Measurements from ENCODE around the gene MEIS1.

The MEIS1 gene

GRCh38 chr2:66445076-66445924, 10.4 kb downstream of the MEIS1 start:
- DNase-seq, result no peak

DNA sequence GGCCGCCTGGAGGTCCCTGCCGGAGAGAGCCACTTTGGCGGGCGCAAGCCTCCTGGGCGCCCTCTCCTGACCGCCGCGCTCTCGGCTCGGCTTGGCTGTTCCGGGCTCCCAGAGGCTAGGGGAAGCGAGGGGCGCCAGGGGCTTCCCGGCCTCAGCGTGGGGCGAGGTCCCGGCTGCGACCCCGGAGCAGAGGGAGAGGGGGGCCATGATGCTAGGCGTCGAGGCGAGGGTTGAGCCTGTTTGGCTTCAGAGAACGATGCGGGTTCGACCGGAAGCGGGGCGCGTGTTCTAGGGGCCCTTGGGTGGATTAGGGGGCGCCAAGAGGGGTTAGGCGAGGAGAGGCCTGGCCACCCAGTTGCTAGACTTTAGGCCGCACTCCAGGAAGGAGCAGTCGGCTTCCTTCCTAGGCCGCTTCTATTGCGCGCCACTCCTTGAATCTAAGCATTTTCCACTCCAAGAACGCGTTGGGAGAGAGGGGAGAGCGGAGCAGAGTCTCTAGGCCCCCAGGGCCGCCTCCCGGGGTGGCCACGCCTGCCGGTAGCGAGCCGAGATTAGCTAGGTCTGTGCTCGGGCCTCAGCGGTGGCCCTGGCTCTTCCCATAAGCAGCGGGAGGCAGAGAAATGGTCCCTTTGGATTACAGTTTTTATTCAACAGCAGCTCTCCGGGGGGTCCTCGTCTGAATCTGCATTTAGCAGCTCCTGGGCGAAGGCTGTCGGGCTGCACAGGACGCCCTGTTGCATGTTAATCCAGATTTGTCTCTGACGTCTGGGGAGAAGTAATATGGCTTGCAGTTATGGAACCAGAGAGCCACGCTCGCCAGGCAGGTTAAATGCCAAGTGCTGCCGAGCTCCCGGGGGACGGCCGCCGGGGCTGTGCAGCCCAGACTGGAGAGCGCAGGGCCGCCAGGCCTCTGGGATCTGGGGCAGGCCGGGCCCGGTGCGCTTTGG, 11.3 kb downstream of the MEIS1 start:
- DNase-seq, result no peak

GRCh38 chr2:66446941-66447340, 12.0 kb downstream of the MEIS1 start:
- DNase-seq, result no peak

DNA sequence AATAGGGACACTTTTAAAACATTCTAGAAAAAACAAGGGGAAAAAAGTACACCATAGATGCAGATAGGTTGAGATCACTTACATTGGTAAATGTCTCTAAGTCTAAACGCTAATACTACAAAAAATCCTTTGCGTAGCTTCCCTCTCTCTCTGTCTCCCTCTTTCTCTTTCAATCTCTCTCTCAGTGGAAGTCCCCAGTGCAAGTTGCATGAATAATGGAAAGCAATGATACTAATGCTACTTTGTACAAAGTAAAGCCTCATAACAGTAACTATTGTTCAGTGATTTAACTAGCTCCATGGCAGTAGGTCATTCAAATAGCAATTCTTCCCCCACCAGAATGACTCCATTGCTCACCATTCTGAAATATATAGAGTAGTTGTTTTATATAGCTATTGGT, 12.8 kb downstream of the MEIS1 start:
- no peak for DNase-seq

GRCh38 chr2:66448136-66448991, 13.4 kb downstream of the MEIS1 start:
- DNase-seq, result no peak

- no peak for DNase-seq
Observed at GRCh38 chr2:66452214-66452613, 17.3 kb downstream of the MEIS1 start.

DNA sequence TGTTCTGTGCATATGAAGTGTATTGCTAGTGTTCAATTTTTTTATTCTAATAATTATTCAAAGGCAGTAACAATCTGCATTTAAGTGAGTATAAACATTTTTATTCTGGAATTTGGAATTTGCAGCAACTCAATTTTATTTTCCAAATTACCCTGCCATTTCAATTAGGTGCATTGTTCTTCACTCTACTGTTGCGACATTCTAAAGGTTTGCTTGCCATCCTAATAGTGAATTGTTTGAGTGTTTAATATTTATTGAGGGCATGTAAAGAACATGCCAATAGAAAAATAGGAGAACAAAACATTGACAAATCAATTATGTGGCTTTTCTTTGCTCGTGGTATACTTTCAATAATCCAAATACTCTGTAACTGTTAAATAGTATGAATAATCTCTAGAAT, 18.0 kb downstream of the MEIS1 start:
- DNase-seq, result no peak

- no peak for DNase-seq
Observed at GRCh38 chr2:66455490-66455889, 20.6 kb downstream of the MEIS1 start.

GRCh38 chr2:66456183-66457041, 21.5 kb downstream of the MEIS1 start:
- DNase-seq, result no peak

DNA sequence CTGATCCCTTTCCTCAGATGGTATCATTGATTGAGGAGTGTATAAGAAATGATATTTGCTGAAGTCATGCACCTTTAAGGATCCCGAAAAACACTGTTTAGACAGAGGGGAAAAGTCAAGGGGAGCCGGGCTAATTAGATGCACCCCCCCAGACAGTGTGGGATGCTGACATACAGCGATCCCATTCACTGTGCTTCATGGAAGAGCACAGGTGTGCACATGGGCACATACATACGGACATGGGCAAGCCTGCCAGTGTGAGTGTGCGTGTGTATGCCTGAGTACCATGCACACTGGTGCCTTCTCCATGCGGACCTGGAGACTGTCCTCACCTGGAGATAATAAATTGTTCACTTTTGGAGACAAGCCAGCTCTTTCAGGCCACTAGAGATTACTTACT, 22.6 kb downstream of the MEIS1 start:
- DNase-seq, result no peak

DNA sequence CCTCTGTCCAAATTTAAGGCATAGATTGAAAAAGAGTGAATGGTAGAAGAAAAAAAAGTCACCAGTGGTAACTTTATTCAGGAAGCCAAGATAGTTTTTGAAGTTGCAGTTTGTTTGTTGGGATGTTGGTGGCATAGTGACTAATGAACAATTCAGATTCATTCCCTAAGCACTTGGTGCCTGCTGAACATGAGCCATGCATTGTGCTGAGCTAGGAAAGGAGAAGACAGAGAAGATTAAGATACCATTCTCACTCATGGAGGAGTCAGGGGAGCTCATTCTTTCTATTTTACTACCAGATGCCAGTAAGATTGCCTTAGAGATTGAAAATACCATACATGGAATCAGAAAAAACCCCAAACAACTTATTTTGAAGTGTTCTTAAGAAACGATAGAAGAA, 25.1 kb downstream of the MEIS1 start:
- no peak for DNase-seq

GRCh38 chr2:66461001-66461663, 26.2 kb downstream of the MEIS1 start:
- DNase-seq, result no peak

DNA sequence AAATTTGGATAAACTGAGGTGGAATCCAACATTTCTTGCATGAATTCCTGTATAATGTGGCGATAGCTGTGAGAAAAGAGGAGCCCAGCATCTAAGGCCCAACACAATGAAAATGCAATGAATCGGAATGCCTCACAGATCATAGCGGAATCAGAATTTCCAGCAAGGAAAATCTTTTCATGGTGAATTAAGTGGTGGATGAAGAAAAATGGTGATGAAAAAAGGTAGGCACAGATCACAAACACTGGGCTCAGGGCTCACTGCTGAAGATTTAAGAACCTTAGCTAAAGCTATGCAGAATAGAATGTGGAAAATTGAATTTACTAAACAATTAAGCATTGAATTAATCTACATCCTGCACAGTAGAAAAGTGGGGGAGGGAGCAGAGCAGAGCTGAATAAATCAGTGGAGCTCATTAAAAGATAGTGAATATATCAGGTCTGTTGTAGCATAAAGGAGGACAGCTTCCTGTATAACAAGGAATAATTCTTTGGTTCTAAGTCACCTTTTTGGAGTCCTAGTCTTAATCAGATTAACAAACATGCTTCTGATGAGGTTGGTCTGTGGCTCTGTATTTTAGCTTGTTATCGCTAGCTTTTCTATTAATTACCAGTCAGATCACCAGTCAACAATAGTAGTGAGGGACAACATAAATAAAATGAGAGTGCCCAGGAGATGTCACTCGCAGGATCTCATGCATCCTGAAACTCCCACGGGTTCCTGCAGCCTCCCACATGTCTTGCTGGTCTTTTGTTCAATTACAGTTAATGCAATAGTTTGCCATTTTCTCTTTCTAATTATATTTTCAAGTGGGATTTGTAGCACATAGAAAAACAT, 27.0 kb downstream of the MEIS1 start:
- no peak for DNase-seq

DNA sequence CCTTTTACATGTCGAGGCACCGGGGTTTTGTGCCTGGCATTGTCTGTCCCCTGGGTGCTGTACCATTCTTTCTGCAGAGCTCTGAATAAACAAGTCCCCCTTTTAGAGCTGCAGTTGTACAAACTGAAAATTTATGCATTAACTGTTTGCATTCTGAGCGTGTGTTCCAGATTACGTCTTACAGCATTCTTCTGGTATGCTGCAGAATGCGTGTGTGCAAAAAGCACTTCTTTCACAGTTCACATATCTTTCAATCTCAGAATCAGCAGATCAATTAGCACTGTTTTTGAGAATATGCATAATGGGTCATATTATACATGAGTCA, 27.5 kb downstream of the MEIS1 start:
- DNase-seq, result no peak

DNA sequence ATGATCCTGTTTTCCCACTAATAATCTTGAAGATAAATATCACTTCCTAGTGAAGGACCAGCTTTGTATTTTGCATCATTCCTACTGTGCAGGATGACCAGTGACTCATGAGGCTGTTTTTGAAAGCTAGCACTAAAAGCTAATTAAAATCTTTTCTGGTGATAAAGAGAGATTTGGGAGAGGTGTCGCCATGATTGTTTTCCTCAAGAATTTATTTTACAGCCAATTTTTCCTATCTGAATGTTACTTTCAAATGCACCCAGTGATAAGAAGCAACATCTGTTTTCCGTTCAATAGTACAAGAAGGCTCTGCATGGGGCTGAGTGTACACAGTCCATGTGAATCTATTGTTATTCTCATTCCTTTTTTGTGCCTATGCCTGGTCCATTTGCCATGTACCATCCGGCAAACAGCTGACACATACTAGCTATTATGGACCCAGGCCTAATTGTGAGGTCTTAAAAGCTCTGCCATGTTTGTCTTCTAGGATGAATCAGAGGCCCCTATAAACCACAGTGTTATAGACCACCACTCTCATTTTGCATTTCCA, 28.4 kb downstream of the MEIS1 start:
- DNase-seq, result no peak

DNA sequence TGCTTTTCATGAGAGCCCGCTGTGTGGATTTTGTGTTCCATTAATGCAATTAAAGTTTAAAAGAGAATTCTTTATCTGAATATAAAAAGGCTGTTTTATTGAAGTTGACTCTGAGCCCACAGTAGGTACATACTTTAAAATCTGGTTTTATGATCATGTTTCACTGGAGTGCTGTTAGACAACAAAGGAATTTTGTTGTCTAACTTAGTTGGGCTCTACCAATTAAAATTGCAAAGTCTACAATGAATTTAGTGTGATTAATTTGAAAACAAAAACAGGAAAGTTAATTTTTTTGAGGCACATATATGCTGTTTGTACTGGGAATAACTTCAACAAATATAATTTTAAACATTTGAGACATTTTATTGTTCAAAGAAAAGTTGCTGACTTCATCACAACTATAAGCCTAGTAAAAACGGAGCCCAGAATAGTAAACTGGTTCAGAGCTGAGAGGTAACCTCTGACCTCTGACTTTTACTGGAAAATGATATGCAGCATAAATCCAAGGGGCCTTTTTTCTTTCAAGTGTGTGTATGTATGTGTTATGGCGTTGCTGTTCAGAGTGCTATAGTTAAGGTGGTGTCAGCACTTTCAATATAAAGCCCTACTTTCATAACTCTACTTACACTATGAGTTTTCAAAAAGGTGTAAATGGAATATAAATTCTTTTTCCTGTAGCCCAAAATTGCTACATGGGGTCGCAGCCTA, 30.2 kb downstream of the MEIS1 start:
- DNase-seq, result no peak

- DNase-seq, result no peak
Observed at GRCh38 chr2:66466433-66466832, 31.5 kb downstream of the MEIS1 start.

DNA sequence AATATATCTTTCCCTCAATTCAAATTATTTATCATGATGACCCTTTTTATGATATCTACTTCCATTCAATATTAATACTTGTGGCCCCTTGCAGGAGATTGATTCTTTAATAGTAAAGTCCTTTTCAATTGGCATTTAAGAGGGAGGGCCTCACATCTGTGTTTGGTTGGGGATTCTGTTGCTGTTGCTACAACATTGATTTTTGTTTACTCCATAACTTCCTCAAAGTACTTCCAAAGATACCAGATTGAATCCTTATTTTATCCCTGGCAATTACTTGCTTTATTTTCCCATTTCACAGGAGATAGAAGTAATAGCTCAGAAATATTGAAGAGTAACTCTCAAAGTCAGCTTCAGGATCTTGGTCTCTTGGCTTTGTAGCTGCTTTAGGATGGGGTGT, 32.8 kb downstream of the MEIS1 start:
- no peak for DNase-seq

DNA sequence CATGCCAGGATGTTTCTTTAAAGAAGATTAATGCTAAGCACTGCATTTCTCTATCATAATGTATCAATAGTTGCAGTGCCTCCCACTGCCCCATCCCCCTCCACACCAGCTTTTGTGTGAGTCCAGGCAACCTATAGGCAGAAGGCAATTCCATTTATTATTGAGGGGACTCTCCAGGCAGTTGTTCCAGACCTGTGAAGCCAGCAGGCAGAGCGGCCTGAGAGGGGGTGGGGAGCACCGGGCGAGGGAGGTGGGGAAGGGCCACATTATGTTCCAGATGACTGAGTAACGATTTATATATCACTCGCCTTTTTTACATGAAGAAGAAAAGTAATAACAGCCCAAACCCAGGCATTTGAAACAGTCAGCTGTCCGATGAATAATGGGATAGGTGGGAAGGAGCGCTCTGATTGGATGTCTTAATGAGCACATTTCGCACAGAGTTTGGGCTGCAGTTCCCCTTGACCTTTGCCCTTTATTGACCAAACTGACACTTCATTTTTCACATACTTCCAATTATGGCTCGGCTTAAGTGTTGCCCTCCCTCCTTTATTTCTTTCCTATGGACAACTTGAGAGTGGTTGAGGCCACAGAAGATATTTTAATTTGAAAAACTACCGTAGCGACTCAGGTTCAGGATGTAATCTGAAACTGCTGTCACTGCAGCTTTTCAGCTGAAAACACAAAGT, 34.4 kb downstream of the MEIS1 start:
- no peak for DNase-seq
